GM19240 (cell line): Measurements from ENCODE around the gene PARP14.
"Not testable (repeated sequence)": the region's sequence is repeated elsewhere in the genome, so short reads cannot be mapped to it uniquely, and the experiment has no call there.

Experiments
- DNase-seq: peaks from one replicate; pipeline ENCODE4 v3.0.0; 2011; ENCODE audit warnings: low spot score; ENCODE audit not compliant: insufficient read length

Gene PARP14

DNA sequence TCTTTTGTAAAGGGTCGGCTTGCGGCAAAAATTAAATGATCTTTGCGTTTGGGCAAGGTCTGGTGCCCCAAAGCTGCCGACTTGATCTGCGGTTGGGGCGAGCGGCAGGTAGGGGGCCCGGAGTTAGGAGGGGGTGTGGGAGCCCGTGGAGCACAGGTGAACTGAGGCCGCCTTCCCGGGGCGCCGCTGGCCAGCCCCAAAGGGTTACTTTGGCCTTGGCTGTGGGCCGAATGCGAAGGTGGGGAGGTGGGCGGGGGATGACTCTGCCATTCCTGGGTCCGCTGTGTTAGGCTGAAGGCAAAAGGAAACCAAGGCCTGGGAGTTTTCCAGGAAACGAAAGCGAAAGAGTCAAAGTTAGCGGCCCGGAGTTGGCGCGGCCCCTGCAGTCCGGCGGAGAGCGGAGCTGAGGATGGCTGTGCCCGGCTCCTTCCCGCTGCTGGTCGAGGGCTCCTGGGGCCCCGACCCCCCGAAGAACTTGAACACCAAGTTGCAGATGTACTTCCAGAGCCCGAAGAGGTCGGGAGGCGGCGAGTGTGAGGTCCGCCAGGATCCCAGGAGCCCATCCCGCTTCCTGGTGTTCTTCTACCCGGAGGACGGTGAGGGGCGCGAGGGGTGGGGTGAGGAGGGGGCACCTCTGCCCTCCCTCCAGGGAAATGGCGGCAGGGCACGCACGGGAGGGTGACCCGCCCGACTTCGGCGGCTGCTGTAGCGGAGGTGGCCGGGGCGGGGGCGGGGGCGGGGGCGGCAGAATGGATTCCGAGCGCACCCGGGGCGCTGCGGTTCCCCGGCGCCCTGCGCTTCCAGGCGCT, at the start of gene PARP14:
TSS of gene PARP14 (plus strand) at position 365 of the 809 bp plus-strand sequence. CDS start at position 410, 45 bp downstream.
- DNase-seq: no peak

- no peak for DNase-seq
Observed at GRCh38 chr3:122635789-122636188, 44.9 kb upstream of the PARP14 start.

DNA sequence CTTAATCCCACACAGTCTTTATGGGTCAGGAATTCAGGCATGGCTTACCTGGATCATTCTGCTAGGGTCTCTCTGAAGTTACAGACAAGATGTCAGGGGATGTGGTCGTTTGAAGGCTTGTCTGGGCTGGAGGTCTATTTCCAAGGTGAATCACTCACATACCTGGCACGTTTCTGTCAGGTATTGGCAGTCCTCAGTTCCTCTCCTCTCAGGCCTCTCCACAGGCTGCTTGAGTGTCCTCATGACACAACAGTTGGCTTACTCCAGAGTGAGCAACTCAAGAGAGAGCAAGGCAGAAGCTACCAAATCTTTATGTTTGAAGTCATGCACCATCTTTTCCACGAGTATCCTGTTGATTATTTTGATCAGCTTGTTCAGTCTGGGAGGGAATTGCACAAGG, 43.9 kb upstream of the PARP14 start:
- no peak for DNase-seq

DNA sequence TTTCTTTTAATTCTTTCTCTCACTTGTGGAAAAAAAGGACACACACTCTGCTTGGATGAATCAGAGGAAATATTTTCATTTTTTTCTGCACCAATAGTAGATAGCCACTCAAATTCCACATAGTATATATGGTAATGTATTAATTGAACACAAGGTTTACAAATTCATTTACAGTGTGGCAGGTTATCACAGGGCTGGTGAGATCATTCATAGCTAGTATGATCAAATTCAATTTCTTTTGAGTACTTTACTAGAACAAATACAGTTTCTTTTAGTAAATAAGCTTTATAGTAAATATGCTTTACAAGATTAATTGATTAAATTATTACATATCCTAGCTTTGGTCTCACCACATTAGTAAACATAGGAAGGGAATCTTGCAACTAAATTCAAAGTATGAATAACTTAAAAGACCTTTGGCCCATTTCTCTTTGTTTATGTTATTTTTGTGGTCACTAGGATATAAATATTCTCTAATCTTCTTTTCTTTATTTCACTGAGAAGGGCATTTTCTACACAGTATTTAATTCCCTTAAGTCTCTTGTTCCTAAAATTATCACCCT, 40.1 kb upstream of the PARP14 start:
- DNase-seq: no peak

GRCh38 chr3:122642935-122643334, 37.7 kb upstream of the PARP14 start:
- DNase-seq: no peak

- peak; percentile 9 for DNase-seq
Observed at GRCh38 chr3:122646146-122646988, 34.3 kb upstream of the PARP14 start.

- not testable (repeated sequence) for DNase-seq
Observed at GRCh38 chr3:122651233-122651907, 29.3 kb upstream of the PARP14 start.

- DNase-seq: not testable (repeated sequence)
Observed at GRCh38 chr3:122651962-122652361, 28.7 kb upstream of the PARP14 start.

- not testable (repeated sequence) for DNase-seq
Observed at GRCh38 chr3:122658336-122658735, 22.3 kb upstream of the PARP14 start.

GRCh38 chr3:122660297-122660974, 20.2 kb upstream of the PARP14 start:
- DNase-seq: no peak

DNA sequence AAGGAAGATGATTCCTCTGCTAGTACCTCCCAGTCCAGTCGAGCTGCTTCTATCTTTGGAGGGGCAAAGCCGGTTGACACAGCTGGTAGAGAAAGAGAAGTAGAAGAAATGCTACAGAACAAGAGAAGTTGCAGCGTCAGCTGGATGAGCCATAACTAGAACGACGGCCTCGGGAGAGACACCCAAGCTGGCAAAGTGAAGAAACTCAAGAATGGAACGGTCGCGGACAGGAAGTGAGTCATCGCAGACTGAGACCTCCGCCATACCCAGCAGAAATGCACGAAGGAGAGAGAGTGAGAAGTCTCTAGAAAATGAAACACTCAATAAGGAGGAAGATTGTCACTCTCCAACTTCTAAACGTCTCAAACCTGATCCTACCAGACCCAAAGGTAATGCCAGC, 19.0 kb upstream of the PARP14 start:
- no peak for DNase-seq

- DNase-seq: no peak
Observed at GRCh38 chr3:122662505-122662904, 18.1 kb upstream of the PARP14 start.

- DNase-seq: no peak
Observed at GRCh38 chr3:122665226-122665786, 15.3 kb upstream of the PARP14 start.

GRCh38 chr3:122665881-122666280, 14.8 kb upstream of the PARP14 start:
- no peak for DNase-seq

GRCh38 chr3:122668930-122669730, 11.5 kb upstream of the PARP14 start:
- no peak for DNase-seq

DNA sequence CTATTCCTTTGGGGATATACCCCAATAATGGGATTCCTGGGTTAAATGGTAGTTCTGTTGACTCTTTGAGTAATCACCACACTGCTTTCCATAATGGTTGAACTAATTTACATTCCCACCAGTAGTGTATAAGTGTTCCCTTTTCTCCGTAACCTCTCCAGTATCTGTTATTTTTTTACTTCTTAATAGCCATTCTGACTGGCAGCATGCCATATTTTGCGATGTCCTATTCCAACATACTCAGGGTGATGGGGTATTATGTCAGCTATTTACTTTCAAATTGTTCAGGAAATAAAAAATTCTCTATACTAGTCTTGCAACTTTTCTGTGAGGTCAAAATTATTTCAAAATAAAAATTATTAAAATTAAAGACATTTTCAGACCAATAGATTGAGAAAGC, 9.1 kb upstream of the PARP14 start:
- no peak for DNase-seq

DNA sequence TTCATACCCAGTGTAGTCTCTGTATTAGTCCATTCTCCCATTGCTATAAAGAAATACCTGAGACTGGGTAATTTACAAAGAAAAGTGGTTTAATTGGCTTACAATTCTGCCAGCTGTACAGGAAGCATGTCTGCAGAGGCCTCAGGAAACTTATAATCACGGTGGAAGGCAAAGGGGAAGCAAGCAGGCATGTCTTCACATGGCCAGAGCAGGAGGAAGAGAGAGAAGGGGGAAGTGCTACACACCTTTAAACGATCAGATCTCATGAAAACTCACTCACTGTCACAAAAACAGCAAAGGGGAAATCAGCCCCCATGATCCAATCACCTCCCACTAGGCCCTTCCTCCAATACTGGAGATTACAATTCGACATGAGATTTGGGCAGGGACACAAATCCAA, 6.3 kb upstream of the PARP14 start:
- no peak for DNase-seq

DNA sequence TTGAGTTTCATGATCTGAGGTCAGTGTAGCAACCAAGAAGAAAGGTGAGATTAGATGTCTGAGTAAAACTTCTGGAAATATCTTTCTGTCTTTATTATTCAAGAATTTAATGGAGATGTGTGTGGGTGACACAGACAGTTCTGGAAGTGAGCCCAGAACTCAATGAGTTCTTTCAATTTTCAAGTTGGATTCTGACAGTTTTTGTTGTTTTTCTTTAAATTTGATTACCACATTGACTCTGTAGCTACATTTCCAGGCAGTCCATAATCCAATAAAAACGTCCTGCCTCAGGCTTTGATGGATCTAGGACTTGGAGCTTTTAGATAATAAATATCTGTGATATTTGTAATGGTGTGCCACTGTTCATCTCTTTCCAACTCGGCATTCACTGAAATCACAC, 3.9 kb upstream of the PARP14 start:
- no peak for DNase-seq

DNA sequence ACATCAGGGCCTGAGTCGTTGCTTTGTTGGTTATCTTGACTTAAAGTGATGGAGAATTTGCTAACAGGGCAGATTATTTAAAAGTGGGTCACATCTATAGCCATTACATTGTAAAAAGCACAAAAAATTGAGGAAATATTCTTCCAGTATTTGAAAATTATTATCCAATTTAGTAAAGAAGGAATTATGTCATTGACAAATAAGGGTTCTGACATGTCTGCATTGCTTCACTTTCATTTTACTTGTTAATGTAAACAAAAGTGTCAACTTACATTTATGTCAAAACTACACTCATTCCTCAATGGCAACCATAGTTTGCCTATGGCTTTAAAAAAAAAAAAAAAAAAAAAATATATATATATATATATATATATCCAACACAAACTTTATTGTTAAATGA, 3.4 kb upstream of the PARP14 start:
- no peak for DNase-seq

DNA sequence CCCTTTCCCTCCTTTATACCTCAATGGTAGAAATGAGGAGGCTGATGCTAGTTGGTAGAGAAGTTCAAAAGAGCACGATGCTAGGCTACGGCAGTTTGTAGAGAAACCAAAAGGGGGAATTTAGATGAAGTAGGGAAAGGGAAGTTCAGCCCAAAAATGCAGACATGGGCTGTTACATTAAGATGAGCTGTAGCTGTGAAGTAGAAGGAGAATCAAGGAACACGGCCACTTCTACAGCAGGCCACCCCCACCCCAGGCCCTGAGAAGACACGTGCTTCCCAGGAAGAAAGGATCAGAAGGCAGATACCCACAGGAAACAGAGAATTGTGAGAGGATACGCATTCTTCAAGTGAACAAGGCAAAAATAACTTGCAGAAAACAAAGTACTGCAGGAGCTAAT, 2.1 kb upstream of the PARP14 start:
- no peak for DNase-seq
